ENCODE results near the gene KCNIP3.

GRCh38 chr2:95353613-95354468 is 56.7 kb downstream of the KCNIP3 start:
- TF ChIP-seq CTCF (IDR thresholded peaks at IDR 0.05) (no peak), EP300 (IDR thresholded peaks at IDR 0.05; ENCODE audit: borderline replicate concordance in 1 of 2, low read depth in 1 of 2, low read length in 1 of 2) (no peak), MAX (IDR thresholded peaks at IDR 0.05; ENCODE audit: low read depth) (no peak), TAF1 (IDR thresholded peaks at IDR 0.05; ENCODE audit: borderline replicate concordance, low read depth, low read length) (no peak), RXRA (IDR thresholded peaks at IDR 0.05; ENCODE audit: borderline replicate concordance, low read depth) (no peak)
- TF ChIP-seq, protein P1, sequence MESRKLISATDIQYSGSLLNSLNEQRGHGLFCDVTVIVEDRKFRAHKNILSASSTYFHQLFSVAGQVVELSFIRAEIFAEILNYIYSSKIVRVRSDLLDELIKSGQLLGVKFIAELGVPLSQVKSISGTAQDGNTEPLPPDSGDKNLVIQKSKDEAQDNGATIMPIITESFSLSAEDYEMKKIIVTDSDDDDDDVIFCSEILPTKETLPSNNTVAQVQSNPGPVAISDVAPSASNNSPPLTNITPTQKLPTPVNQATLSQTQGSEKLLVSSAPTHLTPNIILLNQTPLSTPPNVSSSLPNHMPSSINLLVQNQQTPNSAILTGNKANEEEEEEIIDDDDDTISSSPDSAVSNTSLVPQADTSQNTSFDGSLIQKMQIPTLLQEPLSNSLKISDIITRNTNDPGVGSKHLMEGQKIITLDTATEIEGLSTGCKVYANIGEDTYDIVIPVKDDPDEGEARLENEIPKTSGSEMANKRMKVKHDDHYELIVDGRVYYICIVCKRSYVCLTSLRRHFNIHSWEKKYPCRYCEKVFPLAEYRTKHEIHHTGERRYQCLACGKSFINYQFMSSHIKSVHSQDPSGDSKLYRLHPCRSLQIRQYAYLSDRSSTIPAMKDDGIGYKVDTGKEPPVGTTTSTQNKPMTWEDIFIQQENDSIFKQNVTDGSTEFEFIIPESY (IDR thresholded peaks at IDR 0.05; ENCODE audit: borderline replicate concordance, low read depth) = no peak
